Lower leg skin (tissue), 4 donors: ENCODE results near the gene EFCAB8. TPM values are rescaled to one million over a fixed set of nuclear protein-coding genes. Genes with fewer than 3 reads are reported as not detected.

Experiments
- DNase-seq, 2 donors: peaks; one replicate each; pipeline ENCODE4 v3.0.0-alpha.2; 2019; ENCODE audit warnings: low spot score in 2 of 2
- H3K4me3 ChIP-seq: fragments of 200-600 bp; sonication (generic); 2 replicates; pipeline ENCODE4 v1.5.1; 2017; ENCODE audit warnings: mild to moderate bottlenecking, low read depth; ENCODE audit not compliant: poor library complexity, severe bottlenecking
- CTCF ChIP-seq, 3 donors: fragments of 450-650 bp; IDR thresholded peaks; one replicate each; pipeline ENCODE4 v1.5.1; 2016; ENCODE audit warnings: antibody characterized with exemption in 3 of 3, mild to moderate bottlenecking in 3 of 3, moderate library complexity in 2 of 3
- POLR2A ChIP-seq, 2 donors: fragments of 450-650 bp; IDR thresholded peaks; one replicate each; pipeline ENCODE4 v1.6.1; 2016 to 2017; ENCODE audit warnings: antibody characterized with exemption in 2 of 2, mild to moderate bottlenecking in 1 of 2, moderate library complexity in 1 of 2
- WGBS, 2 donors: methylation state at CpG; one replicate each; pipeline ENCODE4 v1.1.5; 2018; 5-methylcytosine and 5-hydroxymethylcytosine counted together
- intact Hi-C: fragments of 100-400 bp; cut with DNase I; formaldehyde crosslinking; loops from one replicate; pipeline ENCODE4 v1.15.0; 2023; ENCODE audit warnings: low total_unique reads
- total RNA-seq, 4 donors: library from RNA; depleted of rRNA; stranded (reverse); fragments of >200 nt; gene quantifications; one replicate each; pipeline ENCODE4 v1.1.0, GENCODE V29; 2016

EFCAB8 gene
- total RNA-seq, 4 donors from 2014 or later: not detected

- peak; percentile 3 to 28 for DNase-seq
- 89 to 100% methylated on average over 1 of the region's 1 CpG for WGBS, 2 donors
- intact Hi-C loops: no loop called here
- H3K4me3 ChIP-seq: no peak overlapping the region
- no peak for TF ChIP-seq POLR2A (IDR thresholded peaks at IDR 0.05)
- no peak for TF ChIP-seq CTCF (IDR thresholded peaks at IDR 0.05)
These were observed 66.1 kb downstream of the EFCAB8 start for GRCh38 chr20:32924781-32925180.

GRCh38 chr20:32925481-32926196 lies 66.9 kb downstream of the EFCAB8 start:
- intact Hi-C loops: no loop called here
- H3K4me3 ChIP-seq: no peak overlapping the region
- 87 to 88% methylated on average over 17 of the region's 17 CpGs for WGBS, 2 donors
- no peak for TF ChIP-seq CTCF (IDR thresholded peaks at IDR 0.05)
- DNase-seq: no peak

GRCh38 chr20:32929162-32929561 lies 70.4 kb downstream of the EFCAB8 start:
- no peak for TF ChIP-seq CTCF (IDR thresholded peaks at IDR 0.05)
- no peak for TF ChIP-seq POLR2A (IDR thresholded peaks at IDR 0.05)
- no peak overlapping the region for H3K4me3 ChIP-seq
- WGBS, 2 donors: 81 to 84% methylated on average over 3 of the region's 3 CpGs
- intact Hi-C loops: no loop called here
- DNase-seq: no peak

GRCh38 chr20:32930181-32930580 lies 71.5 kb downstream of the EFCAB8 start:
- TF ChIP-seq CTCF (IDR thresholded peaks at IDR 0.05) (no peak), POLR2A (IDR thresholded peaks at IDR 0.05) (no peak)
- WGBS, 2 donors: 86% methylated on average over 10 of the region's 10 CpGs
- H3K4me3 ChIP-seq: no peak overlapping the region
- no peak for DNase-seq
- intact Hi-C loops: no loop called here

GRCh38 chr20:32930701-32931100 lies 72.0 kb downstream of the EFCAB8 start:
- no peak overlapping the region for H3K4me3 ChIP-seq
- intact Hi-C loops: no loop called here
- WGBS, 2 donors: 75 to 77% methylated on average over 5 of the region's 5 CpGs
- TF ChIP-seq POLR2A (IDR thresholded peaks at IDR 0.05) (no peak), CTCF (IDR thresholded peaks at IDR 0.05) (no peak)
- no peak for DNase-seq

- no peak for TF ChIP-seq CTCF (IDR thresholded peaks at IDR 0.05)
- TF ChIP-seq POLR2A (IDR thresholded peaks at IDR 0.05): no peak
- 69 to 70% methylated on average over 4 of the region's 4 CpGs for WGBS, 2 donors
- no peak for DNase-seq
- intact Hi-C loops: no loop called here
- H3K4me3 ChIP-seq: no peak overlapping the region
These were observed 75.9 kb downstream of the EFCAB8 start for GRCh38 chr20:32934580-32934979.
